ENCODE measurements around the gene GON7.

Gene GON7

DNA sequence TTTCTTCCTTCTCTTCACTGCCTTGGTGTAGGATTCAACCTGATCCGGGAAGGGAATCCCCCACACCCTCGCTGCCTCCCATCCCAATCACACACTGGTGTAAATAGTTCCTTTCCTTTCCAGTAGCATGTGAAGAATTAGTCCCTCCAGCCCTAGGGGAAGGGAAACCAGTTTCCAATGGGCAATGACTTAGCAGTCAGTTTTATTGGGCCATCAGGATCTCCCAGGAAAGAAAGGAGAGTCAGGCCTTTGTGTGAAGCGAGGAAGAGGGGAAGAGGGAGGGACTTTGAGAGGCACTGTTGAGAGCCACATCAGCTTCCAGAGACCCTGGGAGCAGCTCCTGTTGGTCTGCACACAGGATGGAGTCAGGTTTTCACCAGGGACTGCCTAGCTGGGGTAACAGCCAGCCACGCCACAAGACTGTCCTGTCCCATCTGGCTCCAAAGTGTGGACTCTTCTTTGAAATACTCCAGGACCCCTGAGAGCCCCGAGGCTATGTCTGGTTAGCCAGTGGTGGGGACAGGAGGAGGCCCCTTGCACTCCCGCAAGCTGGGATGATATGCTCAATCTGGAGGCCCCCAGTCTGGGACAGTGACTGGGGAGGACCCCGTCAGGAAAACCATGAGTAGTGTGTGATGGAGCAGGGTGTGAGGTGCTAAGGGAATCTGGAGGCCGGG is 50.0 kb downstream of the GON7 start:
- no peak for DNase-seq (ENCODE audit: low read depth)

GRCh38 chr14:93155667-93156066 is 51.2 kb downstream of the GON7 start:
- DNase-seq (ENCODE audit: low read depth), result no peak

DNA sequence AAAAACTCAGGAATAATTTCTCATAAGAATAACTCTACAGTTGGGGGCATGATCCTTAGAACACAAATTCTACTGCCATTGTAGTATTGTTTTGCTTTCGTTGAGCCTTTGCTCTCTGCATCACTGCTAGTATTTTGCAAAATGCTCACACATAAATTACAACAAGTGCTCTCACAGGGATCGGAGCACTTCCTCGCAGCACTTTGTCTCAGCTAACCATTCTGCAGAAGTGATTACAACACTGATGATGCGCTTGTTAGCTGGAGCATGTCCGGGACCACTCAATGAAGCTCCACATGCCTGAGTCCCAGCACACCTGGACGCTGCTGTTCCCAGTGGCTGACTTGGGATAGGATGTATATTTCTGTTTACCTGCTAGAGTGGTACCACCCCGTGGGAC is 53.7 kb downstream of the GON7 start:
- DNase-seq (ENCODE audit: low read depth), result no peak

All from activated T-cell treated with anti-CD3 and anti-CD28 coated beads for 48 hours (primary cell).